SK-N-SH (cell line): ENCODE data around the gene OSBP. TPM values are rescaled to one million over a fixed set of nuclear protein-coding genes. Genes with fewer than 3 reads are reported as not detected.
A peak's percentile ranks its signal among the peaks of the same experiment; 100 is the strongest.

Experiments used
- CHD2 ChIP-seq: fragments of 150-350 bp; IDR thresholded peaks from 2 replicates; pipeline ENCODE4 v1.6.1; 2018; ENCODE audit warnings: low read length; ENCODE audit not compliant: partially characterized antibody
- ELF1 ChIP-seq: IDR thresholded peaks from 2 replicates; pipeline ENCODE4 v1.4.0; 2012
- EP300 ChIP-seq, 2 experiments: IDR thresholded peaks; 2 replicates each; pipeline versions ENCODE4 v1.4.0 to v1.6.1; 2012; ENCODE audit warnings: borderline replicate concordance in 1 of 2, low read depth in 1 of 2, low read length in 1 of 2
- EZH2phosphoT487 ChIP-seq: fragments of 200-600 bp; sonication (generic); IDR thresholded peaks from 2 replicates; pipeline ENCODE4 v1.6.1; 2017; ENCODE audit warnings: low read depth, mixed run types, mild to moderate bottlenecking, antibody characterized with exemption, moderate library complexity, borderline replicate concordance
- FOSL2 ChIP-seq: IDR thresholded peaks from 2 replicates; pipeline ENCODE4 v1.4.0; 2012; ENCODE audit warnings: low read depth, mild to moderate bottlenecking, moderate library complexity, borderline replicate concordance
- FOXM1 ChIP-seq: IDR thresholded peaks from 2 replicates; pipeline ENCODE4 v1.4.0; 2012; ENCODE audit warnings: low read depth, mild to moderate bottlenecking
- GABPA ChIP-seq: IDR thresholded peaks from 2 replicates; pipeline ENCODE4 v1.4.0; 2012; ENCODE audit warnings: low read depth, mild to moderate bottlenecking
- GATA2 ChIP-seq: sonication (generic); formaldehyde crosslinking; IDR thresholded peaks from 2 replicates; pipeline ENCODE4 v1.5.0; 2020; ENCODE audit warnings: mild to moderate bottlenecking, missing genetic modification reagents
- JUND ChIP-seq: IDR thresholded peaks from 2 replicates; pipeline ENCODE4 v1.4.0; 2012
- NFIC ChIP-seq: IDR thresholded peaks from 2 replicates; pipeline ENCODE4 v1.4.0; 2012; ENCODE audit warnings: borderline replicate concordance
- NRF1 ChIP-seq: IDR thresholded peaks from 2 replicates; pipeline ENCODE4 v1.6.1; 2012; ENCODE audit warnings: low read depth, mild to moderate bottlenecking, low read length
- RAD21 ChIP-seq: IDR thresholded peaks from 2 replicates; pipeline ENCODE4 v1.6.1; 2012; ENCODE audit warnings: mild to moderate bottlenecking, low read length
- RCOR1 ChIP-seq: fragments of 150-350 bp; IDR thresholded peaks from 2 replicates; pipeline ENCODE4 v1.6.1; 2017; ENCODE audit warnings: antibody characterized with exemption, low read length
- RXRA ChIP-seq: IDR thresholded peaks from 2 replicates; pipeline ENCODE4 v1.4.0; 2012; ENCODE audit warnings: low read depth, mild to moderate bottlenecking, borderline replicate concordance
- TAF1 ChIP-seq: IDR thresholded peaks from 2 replicates; pipeline ENCODE4 v1.6.1; 2012; ENCODE audit warnings: low read depth, mild to moderate bottlenecking, low read length, moderate library complexity, borderline replicate concordance
- YY1 ChIP-seq: IDR thresholded peaks from 2 replicates; pipeline ENCODE4 v1.4.0; 2012; ENCODE audit warnings: low read depth, mild to moderate bottlenecking
- polyA plus RNA-seq, 3 experiments: library from polyadenylated mRNA; depleted of rRNA; stranded (reverse); fragments of >200 nt; gene quantifications; 2 replicates each; pipeline ENCODE4 v1.2.3, GENCODE V29; 2012
- TF ChIP-seq, protein P1 (sequence below): IDR thresholded peaks from 2 replicates; pipeline ENCODE4 v1.4.0; 2012; ENCODE audit warnings: low read depth, borderline replicate concordance
- TF ChIP-seq, protein P2 (sequence below): fragments of 150-350 bp; IDR thresholded peaks from 2 replicates; pipeline ENCODE4 v1.6.1; 2017; ENCODE audit warnings: antibody characterized with exemption, low read length, low read depth, borderline replicate concordance
- TF ChIP-seq, protein P3 (sequence below): fragments of 200-600 bp; sonication (generic); IDR thresholded peaks from 2 replicates; pipeline ENCODE4 v1.6.1; 2017; ENCODE audit warnings: antibody characterized with exemption, mild to moderate bottlenecking, moderate library complexity
- TF ChIP-seq, protein P4 (sequence below): IDR thresholded peaks from 2 replicates; pipeline ENCODE4 v1.4.0; 2012; ENCODE audit warnings: low read depth
- TF ChIP-seq, protein P5 (sequence below): IDR thresholded peaks from 2 replicates; pipeline ENCODE4 v1.6.1; 2012; ENCODE audit warnings: mild to moderate bottlenecking, low read depth, low read length, moderate library complexity

The OSBP gene
- polyA plus RNA-seq, 1 of the 3 experiments (the other 2 are of a cell fraction), result 12.1 TPM

DNA sequence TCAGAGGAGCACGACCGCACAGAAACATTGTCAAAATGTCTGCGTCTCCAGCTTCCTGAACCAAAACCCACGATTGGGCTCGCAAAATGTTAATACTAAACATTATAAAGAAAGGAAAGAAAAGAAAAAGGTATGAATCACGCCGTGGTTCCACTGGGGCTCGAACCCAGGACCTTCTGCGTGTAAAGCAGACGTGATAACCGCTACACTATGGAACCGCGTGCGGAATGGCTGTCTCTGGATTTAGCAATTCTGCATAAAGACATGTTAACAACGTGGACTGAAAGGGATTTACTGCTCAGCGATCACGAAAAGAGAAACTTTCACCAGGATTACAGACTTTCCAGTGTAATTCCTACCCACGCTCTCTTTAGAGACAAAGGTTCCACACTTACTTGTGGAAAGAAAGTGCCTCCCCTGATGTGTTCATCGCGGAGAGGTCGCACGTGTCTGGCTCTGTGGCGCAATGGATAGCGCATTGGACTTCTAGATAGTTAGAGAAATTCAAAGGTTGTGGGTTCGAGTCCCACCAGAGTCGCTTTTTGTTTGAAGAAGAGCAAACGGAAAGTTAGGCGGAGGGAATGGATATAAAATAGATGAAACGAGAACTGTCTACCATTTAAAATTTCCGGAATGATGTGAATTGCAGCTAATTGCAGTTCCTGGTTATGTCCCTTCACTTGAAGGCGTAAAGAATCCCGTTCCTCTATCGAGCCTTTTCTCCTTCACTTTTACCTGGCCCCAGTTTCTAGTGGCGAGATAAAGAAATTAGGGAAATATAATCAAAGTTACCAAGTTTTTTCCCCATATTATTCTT lies 64.5 kb downstream of the OSBP start (continued):
- TF ChIP-seq, protein P1, sequence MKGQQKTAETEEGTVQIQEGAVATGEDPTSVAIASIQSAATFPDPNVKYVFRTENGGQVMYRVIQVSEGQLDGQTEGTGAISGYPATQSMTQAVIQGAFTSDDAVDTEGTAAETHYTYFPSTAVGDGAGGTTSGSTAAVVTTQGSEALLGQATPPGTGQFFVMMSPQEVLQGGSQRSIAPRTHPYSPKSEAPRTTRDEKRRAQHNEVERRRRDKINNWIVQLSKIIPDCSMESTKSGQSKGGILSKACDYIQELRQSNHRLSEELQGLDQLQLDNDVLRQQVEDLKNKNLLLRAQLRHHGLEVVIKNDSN, result no peak
- TF ChIP-seq, protein P2, sequence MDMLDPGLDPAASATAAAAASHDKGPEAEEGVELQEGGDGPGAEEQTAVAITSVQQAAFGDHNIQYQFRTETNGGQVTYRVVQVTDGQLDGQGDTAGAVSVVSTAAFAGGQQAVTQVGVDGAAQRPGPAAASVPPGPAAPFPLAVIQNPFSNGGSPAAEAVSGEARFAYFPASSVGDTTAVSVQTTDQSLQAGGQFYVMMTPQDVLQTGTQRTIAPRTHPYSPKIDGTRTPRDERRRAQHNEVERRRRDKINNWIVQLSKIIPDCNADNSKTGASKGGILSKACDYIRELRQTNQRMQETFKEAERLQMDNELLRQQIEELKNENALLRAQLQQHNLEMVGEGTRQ, result no peak
- TF ChIP-seq JUND (no peak), EP300 (IDR thresholded peaks at IDR 0.05; ENCODE audit: borderline replicate concordance in 1 of 2, low read depth in 1 of 2, low read length in 1 of 2) (no peak; a peak in 1 of 4 replicates), YY1 (peak; percentile 53; the same call in 1 of the 2 replicates), TAF1 (no peak), RCOR1 (no peak), RXRA (no peak; the same call in 1 of the 2 replicates), FOXM1 (no peak), CHD2 (peak; percentile 18), ELF1 (no peak), GABPA (no peak), NRF1 (no peak), FOSL2 (0 out of 2 replicates have a peak, but pooled peaks have one; percentile 21), RAD21 (no peak), EZH2phosphoT487 (no peak), NFIC (0 out of 2 replicates have a peak, but pooled peaks have one; percentile 2), GATA2 (CRISPR knock-in tag) (no peak)
- TF ChIP-seq, protein P3, sequence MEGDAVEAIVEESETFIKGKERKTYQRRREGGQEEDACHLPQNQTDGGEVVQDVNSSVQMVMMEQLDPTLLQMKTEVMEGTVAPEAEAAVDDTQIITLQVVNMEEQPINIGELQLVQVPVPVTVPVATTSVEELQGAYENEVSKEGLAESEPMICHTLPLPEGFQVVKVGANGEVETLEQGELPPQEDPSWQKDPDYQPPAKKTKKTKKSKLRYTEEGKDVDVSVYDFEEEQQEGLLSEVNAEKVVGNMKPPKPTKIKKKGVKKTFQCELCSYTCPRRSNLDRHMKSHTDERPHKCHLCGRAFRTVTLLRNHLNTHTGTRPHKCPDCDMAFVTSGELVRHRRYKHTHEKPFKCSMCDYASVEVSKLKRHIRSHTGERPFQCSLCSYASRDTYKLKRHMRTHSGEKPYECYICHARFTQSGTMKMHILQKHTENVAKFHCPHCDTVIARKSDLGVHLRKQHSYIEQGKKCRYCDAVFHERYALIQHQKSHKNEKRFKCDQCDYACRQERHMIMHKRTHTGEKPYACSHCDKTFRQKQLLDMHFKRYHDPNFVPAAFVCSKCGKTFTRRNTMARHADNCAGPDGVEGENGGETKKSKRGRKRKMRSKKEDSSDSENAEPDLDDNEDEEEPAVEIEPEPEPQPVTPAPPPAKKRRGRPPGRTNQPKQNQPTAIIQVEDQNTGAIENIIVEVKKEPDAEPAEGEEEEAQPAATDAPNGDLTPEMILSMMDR, result no peak
- TF ChIP-seq, protein P4, sequence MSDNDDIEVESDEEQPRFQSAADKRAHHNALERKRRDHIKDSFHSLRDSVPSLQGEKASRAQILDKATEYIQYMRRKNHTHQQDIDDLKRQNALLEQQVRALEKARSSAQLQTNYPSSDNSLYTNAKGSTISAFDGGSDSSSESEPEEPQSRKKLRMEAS, result peak; percentile 95
- TF ChIP-seq, protein P5, sequence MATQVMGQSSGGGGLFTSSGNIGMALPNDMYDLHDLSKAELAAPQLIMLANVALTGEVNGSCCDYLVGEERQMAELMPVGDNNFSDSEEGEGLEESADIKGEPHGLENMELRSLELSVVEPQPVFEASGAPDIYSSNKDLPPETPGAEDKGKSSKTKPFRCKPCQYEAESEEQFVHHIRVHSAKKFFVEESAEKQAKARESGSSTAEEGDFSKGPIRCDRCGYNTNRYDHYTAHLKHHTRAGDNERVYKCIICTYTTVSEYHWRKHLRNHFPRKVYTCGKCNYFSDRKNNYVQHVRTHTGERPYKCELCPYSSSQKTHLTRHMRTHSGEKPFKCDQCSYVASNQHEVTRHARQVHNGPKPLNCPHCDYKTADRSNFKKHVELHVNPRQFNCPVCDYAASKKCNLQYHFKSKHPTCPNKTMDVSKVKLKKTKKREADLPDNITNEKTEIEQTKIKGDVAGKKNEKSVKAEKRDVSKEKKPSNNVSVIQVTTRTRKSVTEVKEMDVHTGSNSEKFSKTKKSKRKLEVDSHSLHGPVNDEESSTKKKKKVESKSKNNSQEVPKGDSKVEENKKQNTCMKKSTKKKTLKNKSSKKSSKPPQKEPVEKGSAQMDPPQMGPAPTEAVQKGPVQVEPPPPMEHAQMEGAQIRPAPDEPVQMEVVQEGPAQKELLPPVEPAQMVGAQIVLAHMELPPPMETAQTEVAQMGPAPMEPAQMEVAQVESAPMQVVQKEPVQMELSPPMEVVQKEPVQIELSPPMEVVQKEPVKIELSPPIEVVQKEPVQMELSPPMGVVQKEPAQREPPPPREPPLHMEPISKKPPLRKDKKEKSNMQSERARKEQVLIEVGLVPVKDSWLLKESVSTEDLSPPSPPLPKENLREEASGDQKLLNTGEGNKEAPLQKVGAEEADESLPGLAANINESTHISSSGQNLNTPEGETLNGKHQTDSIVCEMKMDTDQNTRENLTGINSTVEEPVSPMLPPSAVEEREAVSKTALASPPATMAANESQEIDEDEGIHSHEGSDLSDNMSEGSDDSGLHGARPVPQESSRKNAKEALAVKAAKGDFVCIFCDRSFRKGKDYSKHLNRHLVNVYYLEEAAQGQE, result peak; percentile 6; the same call in 1 of the 2 replicates
